B cell (primary cell): ENCODE results near the gene RPS19. TPM values are rescaled to one million over a fixed set of nuclear protein-coding genes. Genes with fewer than 3 reads are reported as not detected.
"Not testable (repeated sequence)": the region's sequence is repeated elsewhere in the genome, so short reads cannot be mapped to it uniquely, and the experiment has no call there.

Experiments used
- ATAC-seq: fragments of 200-7000 bp; cut with Tn5 transposase; one replicate; pipeline ENCODE4 v1.10.0; 2021; ENCODE audit warnings: low read depth, mild to moderate bottlenecking, moderate number of reproducible peaks, moderate library complexity
- CTCF ChIA-PET: fragments of 350-600 bp; sonication (Branson Sonifier 250); formaldehyde crosslinking; loops from one replicate; lab custom pipeline; 2021; ENCODE audit warnings: antibody characterized with exemption, inconsistent platforms; lab: Charles Lee
- POLR2A ChIA-PET: fragments of 350-600 bp; sonication (Branson Sonifier 250); formaldehyde crosslinking; loops from one replicate; lab custom pipeline; 2021; ENCODE audit warnings: antibody characterized with exemption; lab: Charles Lee
- DNase-seq: peaks from one replicate; pipeline ENCODE4 v3.0.0; 2013
- H2AFZ ChIP-seq: 2 replicates; pipeline ENCODE4 v1.6.1; 2012; ENCODE audit warnings: mild to moderate bottlenecking, low read depth, low read length; ENCODE audit not compliant: insufficient read depth, poor library complexity, severe bottlenecking
- H3K27ac ChIP-seq, 2 donors: 1 replicate in 1 of 2; 2 replicates in 1 of 2; pipeline ENCODE4 v1.5.1; 2012 to 2013; ENCODE audit warnings: low read length in 2 of 2, mild to moderate bottlenecking in 2 of 2, moderate library complexity in 1 of 2
- H3K27me3 ChIP-seq, 4 experiments: fragments of 200-600 bp in 1 of 4; sonication (generic) in 1 of 4; replicated peaks in 1 of 4; 1 replicate in 2 of 4; 2 replicates in 2 of 4; pipeline versions ENCODE4 v1.6.1 to v1.7.0; 2013 to 2016; ENCODE audit warnings: low read length in 3 of 4, mild to moderate bottlenecking in 2 of 4, mixed read lengths in 1 of 4, moderate library complexity in 1 of 4; ENCODE audit not compliant: insufficient read depth in 4 of 4, control insufficient read depth in 3 of 4; ENCODE audit errors: control extremely low read depth in 1 of 4
- H3K36me3 ChIP-seq, 2 experiments: replicated peaks in 1 of 2; 1 replicate in 1 of 2; 2 replicates in 1 of 2; pipeline versions ENCODE4 v1.6.1 to v1.7.1; 2013; ENCODE audit warnings: low read length in 1 of 2; ENCODE audit not compliant: insufficient read depth in 2 of 2, control insufficient read depth in 1 of 2; ENCODE audit errors: control extremely low read depth in 1 of 2, extremely low read depth in 1 of 2
- H3K4me1 ChIP-seq, 2 donors: fragments of 200-600 bp in 1 of 2; sonication (generic) in 1 of 2; 1 replicate in 1 of 2; 2 replicates in 1 of 2; pipeline versions ENCODE4 v1.5.1 to v1.6.1; 2013 to 2017; ENCODE audit warnings: low read length in 2 of 2; ENCODE audit not compliant: control insufficient read depth in 2 of 2, insufficient read depth in 2 of 2
- H3K4me2 ChIP-seq: replicated peaks from 2 replicates; pipeline ENCODE3; 2012; ENCODE audit warnings: mild to moderate bottlenecking, low read depth, low read length; ENCODE audit not compliant: poor library complexity, severe bottlenecking
- H3K4me3 ChIP-seq, 5 experiments: fragments of 200-600 bp in 1 of 5; sonication (generic) in 1 of 5; 1 replicate in 3 of 5; 2 replicates in 2 of 5; pipeline versions ENCODE4 v1.5.1 to v1.7.0; 2011 to 2016; ENCODE audit warnings: low read length in 4 of 5, mild to moderate bottlenecking in 4 of 5, low read depth in 2 of 5, control low read depth in 1 of 5, moderate library complexity in 1 of 5; ENCODE audit not compliant: insufficient read depth in 1 of 5; ENCODE audit errors: control extremely low read depth in 1 of 5, extremely low read depth in 1 of 5
- H3K79me2 ChIP-seq: fragments of 200-600 bp; sonication (generic); one replicate; pipeline ENCODE4 v1.6.0; 2016; ENCODE audit warnings: low read length; ENCODE audit not compliant: control insufficient read depth, insufficient read depth
- H3K9ac ChIP-seq: fragments of 200-600 bp; sonication (generic); 2 replicates; pipeline ENCODE4 v1.6.1; 2017; ENCODE audit warnings: mild to moderate bottlenecking, low read length, moderate library complexity
- H3K9me3 ChIP-seq, 3 donors: one replicate each; pipeline versions ENCODE4 v1.6.1 to v1.7.1; 2013; ENCODE audit warnings: low read length in 2 of 3; ENCODE audit not compliant: control insufficient read depth in 2 of 3, insufficient read depth in 1 of 3; ENCODE audit errors: control extremely low read depth in 1 of 3
- H4K20me1 ChIP-seq: 2 replicates; pipeline ENCODE4 v1.6.0; 2012; ENCODE audit warnings: mild to moderate bottlenecking, low read length; ENCODE audit not compliant: insufficient read depth, control insufficient read depth, poor library complexity, severe bottlenecking
- H3K27ac Mint-ChIP-seq: one replicate; pipeline ENCODE4 v1.8.0; 2021; ENCODE audit warnings: mixed read lengths
- H3K27me3 Mint-ChIP-seq: one replicate; pipeline ENCODE4 v1.8.0; 2021; ENCODE audit warnings: mixed read lengths
- H3K4me1 Mint-ChIP-seq: one replicate; pipeline ENCODE4 v1.8.0; 2021; ENCODE audit warnings: mixed read lengths
- H3K4me3 Mint-ChIP-seq: one replicate; pipeline ENCODE4 v1.8.0; 2021; ENCODE audit warnings: mixed read lengths
- H3K9me3 Mint-ChIP-seq: one replicate; pipeline ENCODE4 v1.8.0; 2022; ENCODE audit warnings: mixed read lengths; ENCODE audit not compliant: insufficient read depth
- CTCF ChIP-seq: fragments of 200-600 bp; IDR thresholded peaks from one replicate; pipeline ENCODE4 v1.8.0; 2022; ENCODE audit warnings: antibody characterized with exemption, mild to moderate bottlenecking
- EZH2 ChIP-seq: IDR thresholded peaks from 2 replicates; pipeline ENCODE4 v1.6.1; 2012; ENCODE audit warnings: borderline replicate concordance, low read depth, mild to moderate bottlenecking, moderate library complexity, low read length; ENCODE audit not compliant: insufficient read depth, poor library complexity, severe bottlenecking
- WGBS: methylation state at CpG from one replicate; pipeline ENCODE4 v1.1.5; 2013; ENCODE audit warnings: missing lambda C conversion rate; ENCODE audit not compliant: insufficient coverage; 5-methylcytosine and 5-hydroxymethylcytosine counted together
- intact Hi-C: fragments of 100-400 bp; cut with micrococcal nuclease; formaldehyde crosslinking; loops from one replicate; pipeline ENCODE4 v1.10.0; 2022
- polyA plus RNA-seq: library from polyadenylated mRNA; depleted of rRNA; stranded (reverse); fragments of >200 nt; gene quantifications from 2 replicates; pipeline ENCODE4 v1.2.3, GENCODE V29; 2012
- total RNA-seq, 2 donors: library from RNA; stranded (reverse); fragments of 120-200 nt in 1 of 2; gene quantifications; 1 replicate in 1 of 2; 2 replicates in 1 of 2; pipeline versions ENCODE4 v1.2.3 to v1.2.4, GENCODE V29; 2013 to 2022

RPS19 gene
- total and polyA plus RNA-seq, 2 donors (not counting 1 experiment from before 2014, with no cell fraction given) = 3,322 to 9,144 TPM

DNA sequence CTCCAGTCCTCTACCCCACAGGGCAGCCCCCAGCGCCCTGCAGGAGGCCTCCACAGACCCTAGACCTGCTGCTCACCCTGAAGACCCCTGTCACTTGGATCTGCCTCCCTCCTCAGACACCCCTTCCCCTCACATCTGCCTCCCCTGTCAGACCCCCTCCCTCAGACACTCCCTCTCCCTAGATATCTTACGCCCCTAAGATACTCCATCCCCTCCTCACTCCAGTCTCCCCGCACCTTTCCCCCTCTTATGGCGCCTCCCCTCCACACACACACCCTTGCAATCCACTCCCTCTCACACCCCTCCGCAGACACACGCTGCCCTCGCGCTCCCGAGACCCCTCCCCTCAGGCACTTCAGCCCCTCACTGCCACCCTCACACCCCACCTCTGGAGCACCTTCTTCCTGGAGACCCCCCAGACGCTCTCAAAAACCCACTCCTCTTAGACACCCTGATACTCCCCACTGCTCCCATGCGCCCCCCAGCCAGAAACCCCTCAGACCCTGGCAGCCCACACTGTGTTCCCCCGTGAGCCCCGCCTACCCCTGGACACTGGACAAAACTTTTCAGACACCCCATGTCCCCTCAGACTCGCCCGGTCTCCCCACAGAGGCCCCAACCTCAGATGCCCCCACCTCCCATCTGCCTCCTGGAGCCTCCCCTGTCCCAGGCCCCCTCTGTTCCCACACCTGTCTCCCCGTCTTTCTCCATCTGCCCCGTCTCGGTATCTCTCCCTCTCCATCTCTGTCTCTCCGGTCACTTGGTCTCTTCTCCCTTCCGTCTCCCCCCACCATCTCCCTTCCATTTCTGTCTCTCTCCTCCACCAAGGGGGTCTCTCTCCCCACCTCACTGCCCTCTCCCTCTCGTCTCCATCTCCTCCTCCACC is 53.7 kb downstream of the RPS19 start:
- H3K4me3 Mint-ChIP-seq = peak overlapping the region; percentile 24
- Histone ChIP-seq H3K4me2 (peak overlapping the region; percentile 58), H2AFZ (no peak overlapping the region), H3K4me3 (no peak overlapping the region), H3K79me2 (no peaks in the 10 kb centered on the region), H3K27ac (no peak overlapping the region), H3K27me3 (peaks cover 0 to 63% (median 39%) of the 10 kb centered on the region in 4 experiments), H3K4me1 (peaks cover 44 to 46% of the 10 kb centered on the region in 2 donors), H3K9ac (no peak overlapping the region), H3K9me3 (peaks cover 0 to 18% (median 0%) of the 10 kb centered on the region in 3 donors), H3K36me3 (no peaks in the 10 kb centered on the region), H4K20me1 (peaks cover 54% of the 10 kb centered on the region)
- no peaks in the 10 kb centered on the region for H3K9me3 Mint-ChIP-seq
- no peak overlapping the region for H3K27ac Mint-ChIP-seq
- WGBS = 17% methylated on average over 21 of the region's 21 CpGs
- peaks cover 18% of the 10 kb centered on the region for H3K27me3 Mint-ChIP-seq
- CTCF ChIA-PET = no interaction called here
- intact Hi-C loops = loop anchor here (2.0 kb wide), 1 partner anchor 15 kb away; the partner anchor contains the start of gene ERFL
- ATAC-seq = no peak
- DNase-seq = no peak
- peaks cover 38% of the 10 kb centered on the region for H3K4me1 Mint-ChIP-seq
- no peak for TF ChIP-seq CTCF
- peak; percentile 67 for TF ChIP-seq EZH2
- POLR2A ChIA-PET = no interaction called here

DNA sequence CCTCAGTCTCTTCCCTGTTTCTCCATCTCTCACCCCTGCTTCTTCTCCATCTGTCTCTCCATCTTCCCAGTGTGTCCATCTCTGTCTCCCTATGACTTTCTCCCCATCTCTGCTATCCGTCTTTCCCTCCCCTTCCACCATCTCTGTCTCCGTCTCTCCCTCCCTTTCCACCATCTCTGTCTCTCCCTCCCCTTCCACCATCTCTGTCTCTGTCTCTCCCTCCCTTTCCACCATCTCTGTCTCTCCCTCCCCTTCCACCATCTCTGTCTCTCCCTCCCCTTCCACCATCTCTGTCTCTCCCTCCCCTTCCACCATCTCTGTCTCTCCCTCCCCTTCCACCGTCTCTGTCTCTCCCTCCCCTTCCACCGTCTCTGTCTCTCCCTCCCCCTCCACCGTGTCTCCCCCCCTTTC is 54.4 kb downstream of the RPS19 start:
- Histone ChIP-seq H4K20me1 (peaks cover 47% of the 10 kb centered on the region), H3K4me1 (peaks cover 44 to 46% of the 10 kb centered on the region in 2 donors), H3K9me3 (peaks cover 0 to 18% (median 0%) of the 10 kb centered on the region in 3 donors), H3K4me2 (peak overlapping the region; percentile 83), H3K27me3 (peaks cover 0 to 65% (median 42%) of the 10 kb centered on the region in 4 experiments)
- H2AFZ ChIP-seq, CTCF ChIA-PET, H3K36me3 ChIP-seq, H3K9ac ChIP-seq, H3K79me2 ChIP-seq, POLR2A ChIA-PET, ATAC-seq, H3K27ac Mint-ChIP-seq, H3K9me3 Mint-ChIP-seq, H3K4me3 ChIP-seq, DNase-seq, H3K27ac ChIP-seq: not testable (repeated sequence)
- no CpG with 5 or more reads among the region's 5 CpGs for WGBS
- H3K4me3 Mint-ChIP-seq = peak overlapping the region; percentile 10
- H3K27me3 Mint-ChIP-seq = peaks cover 18% of the 10 kb centered on the region
- intact Hi-C loops = loop anchor here (2.0 kb wide), 1 partner anchor 14 kb away; the partner anchor contains the start of gene ERFL
- peaks cover 36% of the 10 kb centered on the region for H3K4me1 Mint-ChIP-seq
